Activated CD8-positive, alpha-beta memory T cell treated with anti-CD3 and anti-CD28 coated beads, Interleukin-2, amount 50 U/mL, for 24 hours (primary cell): Measurements from ENCODE around the gene GRIN2C.
A peak's percentile ranks its signal among the peaks of the same experiment; 100 is the strongest.

Source experiments
- DNase-seq: peaks from one replicate; pipeline ENCODE4 v3.0.0-alpha.2; 2020; ENCODE audit errors: extremely low read depth

GRIN2C gene

DNA sequence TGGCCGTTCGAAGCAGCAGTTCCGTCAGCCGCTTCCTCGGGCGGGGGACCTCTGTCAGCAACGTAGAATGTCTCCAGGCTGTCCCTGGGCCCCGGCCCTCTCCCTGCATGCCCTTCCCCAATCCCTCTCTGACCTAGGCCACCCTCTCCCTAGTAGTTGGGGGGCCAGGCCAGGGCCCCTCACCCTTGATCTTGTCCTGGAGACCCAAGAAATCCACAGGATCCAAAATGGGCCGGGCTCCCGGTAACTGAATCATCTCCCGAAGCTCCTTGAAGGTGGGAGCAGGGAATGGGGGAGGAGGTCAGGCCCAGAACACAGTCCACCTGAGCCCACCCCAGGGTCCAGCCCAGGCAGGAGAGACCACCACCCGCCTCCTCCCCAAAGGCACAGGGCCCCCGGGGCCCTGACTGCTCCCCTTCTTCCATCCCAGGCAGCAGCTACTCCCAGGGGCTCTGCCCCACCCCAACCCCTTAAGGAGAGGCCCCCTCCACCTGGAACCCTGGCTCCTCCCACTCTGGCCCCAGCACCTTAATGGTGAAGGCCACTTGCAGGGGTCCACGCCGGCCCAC, 4.7 kb upstream of the GRIN2C start:
- no peak for DNase-seq

DNA sequence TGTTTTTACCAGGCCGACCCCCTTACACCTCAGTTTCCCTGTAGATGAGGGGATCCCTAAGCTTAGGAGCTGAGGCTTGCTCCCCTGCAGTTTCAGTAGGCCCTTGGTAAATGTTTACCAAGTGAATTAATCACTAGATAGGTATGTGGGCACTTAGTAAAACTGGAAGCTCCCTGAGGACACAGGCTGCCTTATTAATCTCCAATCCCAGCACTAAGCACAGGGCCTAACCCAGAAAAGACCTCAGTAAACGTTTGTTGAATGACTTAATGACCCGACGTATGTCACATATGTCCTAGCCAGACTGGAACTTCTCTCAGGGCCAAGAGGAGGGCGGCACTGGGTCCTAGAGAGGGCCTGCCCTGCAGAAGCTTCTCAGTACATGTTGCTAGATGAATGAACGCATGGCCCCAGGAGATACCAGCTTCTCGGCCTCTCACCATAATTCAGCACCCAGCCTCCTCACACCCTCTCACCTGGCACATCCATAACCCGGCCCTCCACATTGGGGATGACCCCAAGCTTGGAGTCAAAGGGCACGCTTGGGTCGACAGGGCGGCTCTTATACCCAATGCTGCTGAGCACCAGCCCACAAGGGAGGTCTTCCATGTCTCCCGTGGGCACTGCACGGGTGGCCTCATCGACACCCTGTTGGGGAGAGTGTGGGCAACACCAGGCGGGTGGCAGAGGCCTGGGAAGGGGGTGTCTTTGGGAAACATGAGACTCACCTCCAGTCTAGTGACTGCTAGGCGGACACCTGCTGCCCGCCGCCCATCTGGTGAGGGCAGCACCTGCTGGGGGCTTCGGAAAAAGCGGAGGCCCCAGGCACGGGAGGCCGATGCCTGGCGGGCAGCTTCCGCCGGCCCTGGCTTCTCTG, 4.0 kb upstream of the GRIN2C start:
- DNase-seq = no peak

DNA sequence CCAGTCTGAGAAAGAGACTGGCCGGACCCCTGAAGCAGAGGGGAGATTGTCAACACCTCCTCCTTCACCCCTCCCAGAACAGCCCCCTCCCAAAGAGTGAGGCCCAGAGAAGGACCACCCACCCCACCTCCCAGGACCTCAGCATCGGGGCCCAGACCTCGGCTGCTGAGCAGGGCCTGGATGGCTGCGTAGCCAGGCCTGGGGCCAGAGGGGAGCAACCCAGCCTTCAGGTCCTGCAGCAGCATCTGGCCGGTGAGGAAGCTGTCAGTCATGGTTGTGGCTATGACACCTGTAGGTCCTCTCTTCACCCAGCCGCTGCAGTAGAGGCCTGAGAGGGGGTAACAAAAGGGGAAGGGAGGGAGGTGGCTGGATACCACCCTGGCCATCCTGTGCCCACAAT, 3.2 kb upstream of the GRIN2C start:
- no peak for DNase-seq

DNA sequence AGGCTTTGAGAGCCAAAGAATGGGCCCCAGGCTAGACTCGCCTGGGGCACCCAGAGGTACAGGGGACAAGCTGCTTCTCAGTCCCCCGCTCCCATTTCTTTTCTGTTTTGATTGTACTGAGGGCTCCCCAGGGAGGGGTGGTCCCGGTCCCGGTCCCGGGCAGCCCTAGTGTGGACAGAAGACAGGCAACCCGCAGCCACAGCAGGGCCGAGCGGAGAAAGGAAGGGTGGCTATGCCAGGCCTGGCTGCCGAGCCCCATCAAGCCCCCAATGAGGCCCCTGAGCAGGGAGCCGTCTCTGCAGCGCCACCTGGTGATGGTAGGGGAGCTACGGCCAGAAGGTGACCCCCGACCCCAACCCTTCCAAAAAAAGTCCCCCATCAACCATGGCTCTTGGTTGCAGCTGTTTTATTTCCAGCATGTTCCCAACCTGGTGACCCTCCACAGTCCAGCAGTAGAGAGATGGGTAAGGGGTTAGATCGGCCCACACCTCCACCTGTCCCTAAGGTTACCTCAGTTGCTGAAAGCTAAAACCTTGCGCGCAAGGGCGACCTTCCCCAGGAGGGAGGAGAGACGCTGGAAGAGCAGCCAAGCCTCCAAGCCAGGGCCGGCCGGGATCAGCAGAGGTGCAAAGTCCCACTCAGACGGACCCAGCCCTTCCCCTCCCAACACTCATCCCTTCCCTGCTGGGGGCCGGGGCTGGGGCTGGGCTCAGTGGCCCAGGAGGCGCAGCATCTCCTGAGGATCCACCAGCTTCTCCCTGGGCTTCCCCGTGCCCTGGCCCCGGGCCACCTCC, 2.6 kb upstream of the GRIN2C start:
- peak; percentile 39 for DNase-seq

DNA sequence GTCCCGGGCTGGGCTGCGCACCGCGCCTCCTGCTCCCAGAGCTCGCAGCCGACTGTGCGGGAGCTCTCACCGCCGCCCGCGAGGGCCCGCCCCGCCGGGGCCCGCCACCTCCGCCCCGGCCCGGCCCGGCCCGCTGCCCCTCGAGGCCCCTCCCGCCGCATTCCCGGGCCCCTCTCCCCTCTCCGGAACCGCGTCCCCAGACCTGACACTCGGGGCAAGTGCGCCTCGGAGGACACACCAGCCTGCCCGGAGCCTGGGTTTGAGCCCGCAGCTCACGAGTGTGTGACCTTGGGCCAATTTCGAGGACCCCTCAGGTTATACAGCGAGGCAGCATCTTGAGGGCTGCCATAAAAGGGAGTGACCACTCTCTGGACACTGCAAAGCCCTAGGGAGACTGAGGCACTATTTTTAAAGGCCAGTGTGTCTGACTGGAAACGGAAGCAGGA, 2.0 kb upstream of the GRIN2C start:
- DNase-seq = no peak

DNA sequence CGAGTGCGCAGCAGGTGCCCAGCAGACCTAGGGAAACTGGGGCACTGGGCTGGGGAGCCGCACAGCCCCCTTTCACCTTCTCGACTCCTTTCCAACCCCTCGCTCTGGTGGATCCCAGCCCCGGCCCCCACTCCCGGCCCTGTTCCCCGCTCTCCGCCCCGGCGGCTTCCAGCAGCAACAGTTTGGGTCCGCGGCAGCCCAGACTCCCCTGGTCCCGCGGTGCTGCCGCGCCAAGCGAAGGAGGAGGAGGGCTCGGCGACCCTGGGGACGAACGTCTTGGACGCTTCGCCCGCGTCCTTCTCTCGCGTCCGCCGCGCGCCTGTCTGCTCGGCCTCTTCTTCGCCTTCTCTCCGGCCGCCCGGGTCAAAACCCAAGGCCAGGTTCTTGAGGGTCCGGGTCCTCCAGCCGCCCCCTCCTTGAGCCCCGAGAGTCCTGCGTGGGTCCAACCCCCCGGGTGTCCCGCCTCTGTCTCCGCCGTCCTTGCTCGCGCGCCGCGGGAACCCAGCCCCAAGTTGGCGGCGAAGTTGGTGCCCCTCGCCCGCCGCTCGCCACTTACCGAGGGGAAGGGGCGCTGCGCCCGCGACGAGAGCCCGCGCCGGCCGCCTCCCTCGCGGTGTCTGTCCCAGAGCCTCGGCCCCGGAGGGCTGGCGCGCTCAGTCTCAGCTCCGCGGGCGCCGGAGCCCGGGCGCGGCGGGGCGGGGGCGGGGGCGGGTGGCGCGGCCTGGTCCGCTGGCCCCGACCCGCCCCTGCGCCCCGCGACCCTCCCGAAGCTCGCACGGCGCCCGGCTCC, 1.4 kb upstream of the GRIN2C start:
- DNase-seq = no peak

DNA sequence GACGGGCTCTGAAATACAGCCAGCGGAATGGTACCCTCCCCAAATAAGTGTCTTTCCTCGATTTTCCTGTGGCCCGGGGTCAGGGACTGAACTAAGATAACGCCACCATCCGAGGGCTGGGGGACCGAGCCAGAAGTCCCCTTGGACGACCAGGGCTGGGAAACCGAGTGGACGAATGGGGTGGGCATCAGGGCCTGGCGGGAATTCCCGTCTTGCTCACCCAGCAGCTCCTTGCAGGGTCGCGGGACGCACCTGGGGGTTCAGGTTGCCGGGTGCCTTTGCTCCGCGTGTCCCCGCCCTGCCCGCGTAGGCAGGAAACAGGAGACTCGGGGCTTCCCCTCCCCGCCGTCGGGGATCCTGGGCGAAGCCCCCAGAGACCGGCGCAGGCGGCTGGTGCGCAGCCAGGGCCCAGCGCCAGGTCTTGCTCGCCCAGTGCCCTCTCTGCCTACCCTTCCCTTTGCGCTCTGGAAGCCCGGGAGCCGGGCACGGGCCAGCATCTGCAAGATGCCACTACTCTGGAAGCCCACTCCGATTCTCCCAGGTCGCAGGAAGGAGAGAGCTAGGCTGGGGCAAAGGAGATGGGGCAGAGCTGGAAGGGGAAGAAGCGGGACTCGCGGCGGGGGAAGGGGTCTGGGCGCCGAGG, 665 bp upstream of the GRIN2C start:
- DNase-seq = no peak

DNA sequence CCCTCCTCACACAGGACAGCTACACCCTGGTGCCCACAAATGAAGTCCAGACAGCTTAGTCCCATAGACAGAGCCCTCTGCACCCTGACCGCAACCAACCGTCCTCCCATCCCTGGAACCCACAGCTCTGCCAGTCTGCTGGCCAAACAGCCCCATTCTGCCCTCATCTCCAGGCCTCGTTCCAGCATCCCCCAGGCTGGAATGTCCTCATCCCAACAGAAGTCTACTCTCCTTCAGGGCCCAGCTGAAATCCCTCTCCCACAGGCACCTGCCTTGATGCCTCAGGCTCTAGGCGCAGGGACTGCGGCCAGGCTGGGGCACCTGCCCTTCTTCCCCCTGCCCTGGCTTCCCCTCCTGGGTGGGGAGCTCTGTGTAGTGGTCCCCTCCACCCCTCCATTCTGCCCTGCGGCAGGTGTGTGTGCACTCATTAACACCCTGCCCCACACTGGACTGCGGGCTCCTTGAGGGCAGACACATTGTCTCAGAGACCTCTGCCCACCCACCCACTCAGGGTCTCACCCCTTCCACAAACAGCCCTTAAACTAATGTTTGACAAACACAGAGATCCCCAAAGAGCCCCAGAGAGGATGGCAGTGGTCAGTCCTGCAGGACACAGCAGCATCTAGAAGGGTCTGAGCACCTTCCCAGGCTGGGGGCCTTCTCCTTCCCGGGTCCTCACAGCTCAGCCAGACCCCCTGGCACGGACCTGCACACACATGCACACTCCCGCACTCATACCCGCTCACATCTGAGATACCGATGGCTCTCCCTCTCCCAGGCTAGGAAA, 820 bp downstream of the GRIN2C start:
- no peak for DNase-seq

DNA sequence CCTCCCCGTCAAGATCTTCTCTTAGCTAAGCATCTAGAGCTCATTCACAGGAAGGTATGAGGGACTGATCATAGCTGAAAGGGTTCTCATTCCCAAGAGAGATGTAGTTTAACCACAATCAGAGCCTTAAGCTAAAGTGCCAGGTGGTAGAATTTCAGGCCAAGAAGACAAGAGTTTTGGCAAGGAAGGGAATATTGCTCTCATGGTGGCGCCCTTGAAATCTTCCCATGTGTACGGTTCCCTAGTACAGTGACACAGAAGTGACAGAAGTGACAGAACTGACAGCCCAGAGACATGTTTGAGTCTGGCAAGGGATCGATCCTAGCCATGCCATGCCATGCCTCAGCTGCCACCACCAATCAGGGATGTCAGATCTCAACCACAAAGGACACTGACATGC, 2.5 kb downstream of the GRIN2C start:
- DNase-seq = no peak

DNA sequence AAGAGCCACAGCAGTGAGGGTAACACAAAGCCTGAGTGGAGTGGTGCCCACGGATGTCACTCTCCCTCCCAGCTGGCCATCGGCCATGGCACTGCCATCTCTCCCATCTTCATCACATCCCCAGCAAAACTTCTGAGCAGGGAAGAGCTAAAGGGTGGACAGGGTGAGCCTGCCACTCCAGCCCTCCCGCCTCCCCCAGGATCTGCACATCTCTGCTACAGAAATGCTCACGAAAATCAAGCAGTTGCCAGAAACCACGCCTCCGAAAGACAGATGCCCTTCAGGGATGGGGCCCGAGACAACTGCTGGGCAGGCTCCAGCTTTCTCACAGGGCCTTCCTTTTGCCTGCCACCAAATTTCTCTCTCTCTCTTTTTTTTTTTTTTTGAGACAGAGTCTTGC, 3.6 kb downstream of the GRIN2C start:
- DNase-seq = no peak

DNA sequence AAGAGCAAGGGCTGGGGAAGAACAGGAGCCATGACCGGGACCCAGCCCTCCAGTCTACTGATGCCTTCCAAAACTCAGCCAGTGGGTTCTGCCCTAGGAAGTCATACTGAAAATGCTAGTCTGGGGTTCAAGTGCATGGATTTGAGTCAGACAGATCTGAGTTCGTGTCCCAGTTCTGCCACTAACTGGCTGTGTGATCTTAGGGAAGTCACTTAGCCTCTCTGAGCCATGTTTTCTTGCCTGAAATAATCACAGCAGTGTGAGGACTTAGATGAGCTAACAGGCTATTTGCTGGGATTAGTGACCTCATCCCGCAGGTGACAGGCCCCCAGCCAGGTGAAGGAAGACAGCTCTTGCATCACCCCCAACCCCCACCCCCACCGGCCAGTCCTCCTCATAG, 4.4 kb downstream of the GRIN2C start:
- no peak for DNase-seq

DNA sequence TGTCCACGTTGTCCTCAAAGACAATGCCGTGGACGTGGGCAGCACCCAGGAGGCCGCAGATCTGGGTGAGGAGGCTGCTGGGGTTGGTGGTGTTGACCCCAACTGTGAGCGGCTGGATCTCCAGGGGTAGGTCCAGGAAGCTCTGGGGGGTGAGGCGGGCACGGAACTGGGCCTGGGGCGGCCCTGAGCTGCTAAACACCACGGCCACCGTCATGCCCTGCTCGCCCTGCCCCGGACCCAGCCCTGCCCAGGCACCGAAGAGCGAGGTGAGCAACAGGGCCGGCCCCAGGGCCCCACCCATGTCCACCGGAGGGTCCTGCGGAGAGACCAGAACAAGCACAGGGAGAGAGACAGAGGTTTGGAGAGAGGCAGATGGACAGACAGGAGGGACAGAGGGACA, 4.9 kb downstream of the GRIN2C start:
- DNase-seq = no peak

DNA sequence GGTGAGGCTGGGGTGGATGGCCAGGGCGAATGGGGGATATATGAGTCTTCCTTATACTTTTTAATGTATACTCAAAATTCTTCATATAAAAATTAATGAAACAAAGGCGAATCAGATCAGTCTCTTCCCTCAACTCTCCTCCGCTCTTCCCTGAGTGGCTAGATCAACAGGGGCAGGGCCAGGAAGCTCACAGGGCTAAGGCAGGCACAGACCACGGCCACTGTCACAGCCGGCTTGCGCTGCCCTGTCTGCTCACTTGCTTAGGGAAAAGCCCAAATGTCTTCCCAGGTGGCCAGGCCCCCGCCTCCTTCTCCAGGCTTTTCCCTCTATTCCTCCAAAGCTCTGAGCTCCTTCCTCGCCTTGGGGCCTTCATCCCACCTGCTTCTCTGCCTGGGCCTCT, 6.0 kb downstream of the GRIN2C start:
- DNase-seq = no peak

DNA sequence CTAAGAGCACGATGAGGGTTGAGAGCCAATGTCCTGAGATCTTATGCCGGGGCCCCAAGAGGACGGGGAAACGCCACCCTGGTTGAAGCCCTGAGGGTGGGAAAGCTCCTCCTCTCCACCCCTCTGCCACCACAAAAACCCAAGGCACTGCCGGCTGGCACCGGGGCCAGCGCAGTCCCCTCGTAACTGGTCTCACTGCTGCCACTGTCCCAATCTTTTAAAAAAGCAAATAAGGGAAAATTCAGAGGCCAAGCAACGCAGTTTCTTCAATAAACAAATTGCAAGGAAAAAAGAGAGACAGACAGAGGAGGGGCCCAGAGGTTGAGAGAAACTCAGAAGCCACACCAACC, 6.7 kb downstream of the GRIN2C start:
- DNase-seq = no peak

DNA sequence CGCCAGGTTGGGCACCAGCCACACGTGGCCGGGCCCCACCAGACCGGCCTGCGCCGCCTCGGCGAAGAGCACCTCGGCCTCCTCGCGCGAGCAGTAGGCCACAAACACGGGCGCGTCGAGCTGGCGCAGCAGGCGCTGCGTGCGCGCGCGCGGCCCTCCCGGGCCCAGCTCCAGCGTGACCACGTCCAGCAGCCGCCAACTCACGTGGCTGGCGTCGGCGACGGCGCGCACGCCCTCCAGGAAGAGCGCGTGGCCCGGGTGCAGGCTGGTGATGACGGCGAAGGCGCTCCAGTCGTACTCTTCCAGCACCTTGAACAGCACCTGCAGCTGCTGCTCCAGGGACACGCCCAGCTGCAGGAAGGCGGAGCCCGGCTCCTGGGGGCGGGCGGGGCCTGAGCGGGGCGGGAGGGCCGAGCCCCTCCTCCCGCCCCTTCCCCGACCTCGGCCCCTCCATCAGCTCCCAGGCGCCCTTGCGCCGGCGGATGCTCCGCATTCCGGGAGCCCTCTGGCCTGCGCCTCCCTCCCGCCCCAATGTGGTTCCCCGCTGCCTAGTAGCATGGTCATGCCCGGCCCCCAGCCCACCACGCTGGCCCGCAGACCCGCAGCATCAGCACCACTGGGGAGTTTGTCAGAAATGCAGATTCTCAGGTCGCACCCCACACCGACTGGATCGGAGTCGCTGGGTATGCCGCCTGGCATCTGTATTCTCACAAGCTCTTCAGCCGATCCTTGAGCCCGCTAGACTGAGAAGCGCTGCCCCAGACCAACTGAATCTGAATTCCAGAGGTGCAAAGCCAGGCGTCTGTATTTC, 7.2 kb downstream of the GRIN2C start:
- peak; percentile 13 for DNase-seq

DNA sequence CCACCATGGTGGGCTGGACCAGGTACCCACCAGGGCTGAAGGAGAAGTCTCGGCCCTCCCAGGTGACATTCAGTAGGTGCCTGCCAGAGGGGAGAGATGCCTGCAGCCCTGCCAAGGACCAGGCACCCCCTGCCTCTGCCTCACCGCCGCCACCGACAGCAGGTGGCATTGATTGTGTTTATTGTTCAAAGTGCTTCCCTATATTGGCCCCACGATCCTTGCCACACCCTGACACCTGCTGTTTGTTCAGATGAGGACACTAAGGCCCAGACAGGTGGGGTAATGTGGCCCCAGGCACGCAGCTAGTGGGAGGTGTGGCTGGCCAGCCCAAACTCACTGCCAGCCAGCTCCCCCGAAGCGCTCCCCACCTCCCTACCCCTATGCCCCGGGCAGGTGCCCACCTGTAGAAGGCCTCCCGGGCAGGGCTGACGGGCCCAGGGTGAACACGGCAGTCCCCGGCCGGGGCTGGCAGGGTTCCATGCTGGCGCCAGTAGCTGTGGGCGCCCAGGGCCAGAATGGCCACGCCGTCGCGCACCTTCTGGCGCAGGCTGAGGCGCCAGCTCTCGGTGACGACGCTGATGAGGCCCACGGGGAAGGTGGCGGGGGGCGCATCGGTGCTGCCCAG, 8.0 kb downstream of the GRIN2C start:
- DNase-seq = no peak

DNA sequence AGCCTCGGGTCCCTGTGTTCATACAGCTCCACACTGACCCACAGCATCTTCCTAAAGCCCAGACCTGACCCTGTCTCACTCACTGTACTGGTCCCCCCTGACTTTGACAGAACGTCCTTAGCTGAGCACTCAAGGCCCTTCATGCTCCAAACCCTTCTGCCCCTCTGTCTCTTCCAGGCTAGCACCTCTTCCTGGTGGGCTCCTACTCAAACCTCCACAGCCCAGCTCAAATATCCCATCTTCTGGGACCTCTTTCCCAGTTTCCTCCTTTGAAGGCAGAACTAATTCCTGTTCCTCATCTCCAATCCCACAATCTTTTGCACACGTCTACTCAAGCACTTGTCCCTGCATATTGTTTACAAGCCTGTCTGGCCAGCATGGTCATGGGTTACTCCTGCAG, 8.8 kb downstream of the GRIN2C start:
- no peak for DNase-seq

DNA sequence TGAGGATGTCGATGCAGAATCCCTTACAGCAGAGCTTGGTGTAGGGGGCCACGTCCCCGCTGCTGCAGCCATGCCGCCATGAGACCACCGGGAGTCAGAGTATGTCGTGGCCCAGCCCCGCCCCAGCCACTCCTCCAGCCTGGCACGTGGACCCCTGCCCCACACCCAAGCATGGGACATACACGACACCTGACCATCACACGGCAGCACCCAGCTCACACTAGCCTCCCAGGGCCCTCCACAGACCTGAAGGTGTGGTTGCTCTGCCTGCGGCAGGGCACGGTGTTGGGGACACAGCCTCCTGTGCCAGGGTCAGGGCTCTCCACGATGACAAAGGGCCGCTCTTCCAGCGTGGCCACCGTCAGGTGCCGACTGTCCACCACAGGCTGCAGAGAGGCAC, 9.4 kb downstream of the GRIN2C start:
- DNase-seq = no peak

DNA sequence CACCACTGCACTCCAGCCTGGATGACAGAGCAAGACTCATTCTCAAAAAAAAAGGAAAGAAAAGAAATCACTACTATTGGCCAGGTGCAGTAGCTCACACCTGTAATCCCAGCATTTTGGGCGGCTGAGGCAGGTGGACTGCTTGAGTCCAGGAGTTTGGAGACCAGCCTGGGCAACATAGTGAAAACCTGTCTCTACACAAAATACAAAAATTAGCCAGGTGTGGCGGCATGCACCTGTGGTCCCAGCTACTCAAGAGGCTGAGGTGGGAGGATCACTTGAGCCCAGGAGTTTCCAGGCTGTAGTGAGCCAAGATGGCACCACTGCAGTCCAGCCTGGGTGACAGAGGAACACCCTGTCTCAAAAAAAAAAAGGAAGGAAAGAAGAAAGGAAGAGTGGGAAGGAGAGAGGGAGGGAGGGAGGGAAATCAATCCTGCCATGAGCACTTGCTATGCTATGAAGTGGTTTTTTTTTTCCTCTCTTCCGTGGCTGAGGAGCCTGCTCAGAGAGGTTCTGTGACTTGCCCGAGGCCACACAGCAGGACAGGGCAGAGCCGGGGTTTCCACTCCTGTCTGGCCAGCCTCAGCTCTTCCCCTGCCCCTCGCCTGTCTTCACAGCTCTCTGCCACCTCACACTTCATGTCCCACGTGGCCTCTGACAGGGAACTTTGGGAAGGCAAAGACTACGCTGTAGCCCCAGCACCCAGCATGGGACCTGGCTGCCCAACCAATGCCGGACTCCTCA, 10.9 kb downstream of the GRIN2C start:
- DNase-seq = no peak
